NCI-H2227 (cell line): Measurements from ENCODE around the gene GLCCI1.
"Not testable (repeated sequence)": the region's sequence is repeated elsewhere in the genome, so short reads cannot be mapped to it uniquely, and the experiment has no call there.

Source experiments
- DNase-seq: peaks from one replicate; lab custom pipeline; 2025; ENCODE audit not compliant: unreplicated experiment; lab: John Stamatoyannopoulos, UW

Gene GLCCI1

GRCh38 chr7:7989133-7989532, 20.5 kb downstream of the GLCCI1 start:
- no peak for DNase-seq

- no peak for DNase-seq
Observed at GRCh38 chr7:7989616-7990440, 21.2 kb downstream of the GLCCI1 start.

- DNase-seq, result no peak
Observed at GRCh38 chr7:7990441-7990761, 21.8 kb downstream of the GLCCI1 start.

- DNase-seq, result no peak
Observed at GRCh38 chr7:7992506-7992905, 23.9 kb downstream of the GLCCI1 start.

- DNase-seq, result not testable (repeated sequence)
Observed at GRCh38 chr7:7995348-7995747, 26.8 kb downstream of the GLCCI1 start.

- no peak for DNase-seq
Observed at GRCh38 chr7:7996568-7996967, 28.0 kb downstream of the GLCCI1 start.

- DNase-seq, result no peak
Observed at GRCh38 chr7:8000315-8000941, 31.8 kb downstream of the GLCCI1 start.

GRCh38 chr7:8003077-8003476, 34.5 kb downstream of the GLCCI1 start:
- DNase-seq, result no peak

GRCh38 chr7:8005279-8005678, 36.7 kb downstream of the GLCCI1 start:
- DNase-seq, result no peak

GRCh38 chr7:8014399-8014798, 45.8 kb downstream of the GLCCI1 start:
- no peak for DNase-seq

- DNase-seq, result no peak
Observed at GRCh38 chr7:8015100-8015745, 46.6 kb downstream of the GLCCI1 start.

- DNase-seq, result no peak
Observed at GRCh38 chr7:8015746-8016120, 47.1 kb downstream of the GLCCI1 start.

- DNase-seq, result no peak
Observed at GRCh38 chr7:8017423-8017822, 48.8 kb downstream of the GLCCI1 start.

- DNase-seq, result no peak
Observed at GRCh38 chr7:8018961-8019360, 50.4 kb downstream of the GLCCI1 start.

GRCh38 chr7:8022628-8023027, 54.0 kb downstream of the GLCCI1 start:
- DNase-seq, result no peak

- no peak for DNase-seq
Observed at GRCh38 chr7:8035192-8035591, 66.6 kb downstream of the GLCCI1 start.

GRCh38 chr7:8035647-8036518, 67.3 kb downstream of the GLCCI1 start:
- DNase-seq, result no peak

GRCh38 chr7:8037151-8037550, 68.6 kb downstream of the GLCCI1 start:
- DNase-seq, result no peak

GRCh38 chr7:8040768-8041369, 72.3 kb downstream of the GLCCI1 start:
- no peak for DNase-seq

GRCh38 chr7:8042796-8043535, 74.4 kb downstream of the GLCCI1 start:
- DNase-seq, result no peak
